Activated T-cell treated with anti-CD3 and anti-CD28 coated beads, Interleukin-2, amount 50 U/mL, for 24 hours (primary cell): Measurements from ENCODE around the gene TBX18.

Experiments used
- DNase-seq: peaks from one replicate; pipeline ENCODE4 v3.0.0-alpha.2; 2020
- H3K27ac Mint-ChIP-seq: 2 replicates; pipeline ENCODE4 v1.8.0; 2020; ENCODE audit warnings: mild to moderate bottlenecking, mixed read lengths
- H3K27me3 Mint-ChIP-seq: 2 replicates; pipeline ENCODE4 v1.8.0; 2020; ENCODE audit warnings: mixed read lengths
- H3K36me3 Mint-ChIP-seq: 2 replicates; pipeline ENCODE4 v1.8.0; 2020; ENCODE audit warnings: low read depth, mixed read lengths
- H3K4me1 Mint-ChIP-seq: 2 replicates; pipeline ENCODE4 v1.8.0; 2020; ENCODE audit warnings: low read depth, mixed read lengths
- H3K4me3 Mint-ChIP-seq: 2 replicates; pipeline ENCODE4 v1.8.0; 2020; ENCODE audit warnings: mild to moderate bottlenecking, moderate library complexity, mixed read lengths
- H3K9me3 Mint-ChIP-seq: 2 replicates; pipeline ENCODE4 v1.8.0; 2020; ENCODE audit warnings: mixed read lengths

Gene TBX18

GRCh38 chr6:84767526-84768201, 3.3 kb upstream of the TBX18 start:
- Mint-ChIP-seq H3K27me3 (peaks cover 86% of the 10 kb centered on the region), H3K9me3 (peaks cover 5% of the 10 kb centered on the region), H3K4me1 (peaks cover 10% of the 10 kb centered on the region), H3K4me3 (no peak overlapping the region), H3K27ac (no peak overlapping the region), H3K36me3 (peaks cover 3% of the 10 kb centered on the region)
- DNase-seq = no peak

DNA sequence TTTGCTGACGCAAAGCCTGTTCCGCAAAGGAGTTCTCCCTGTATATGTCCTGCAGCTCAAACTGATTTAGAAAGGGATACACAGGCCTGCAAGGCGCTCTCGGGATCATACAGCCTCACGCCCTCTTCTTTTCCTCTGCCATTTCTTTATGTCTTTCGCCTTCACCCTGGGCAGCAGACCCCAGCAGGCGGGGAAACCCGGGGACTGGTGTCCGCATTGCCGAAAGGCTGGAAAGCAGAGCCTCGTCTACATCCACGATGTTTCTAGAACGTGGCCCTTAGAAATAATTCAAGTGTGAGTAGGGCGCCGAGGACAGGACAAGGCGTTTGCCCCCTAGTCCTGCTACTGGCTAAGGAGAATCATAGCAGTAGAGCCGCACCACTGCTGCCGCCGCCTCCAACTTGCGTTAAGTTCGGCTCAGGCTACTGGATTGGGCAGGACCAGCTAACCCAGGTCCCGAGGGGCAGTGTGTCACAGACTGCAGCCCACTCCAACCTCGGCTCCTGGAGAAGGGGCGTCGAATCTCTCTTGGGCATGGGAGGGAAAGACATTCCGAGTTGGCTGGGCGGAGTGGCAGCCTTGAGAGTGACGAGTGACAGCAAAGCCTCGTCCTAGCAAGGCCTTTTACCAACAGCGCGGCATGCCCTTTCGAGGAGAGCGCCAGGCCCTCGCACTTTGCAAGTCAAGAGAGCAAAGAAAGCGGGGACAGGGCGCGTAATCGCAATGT, 2.6 kb upstream of the TBX18 start:
- Mint-ChIP-seq H3K36me3 (peaks cover 3% of the 10 kb centered on the region), H3K27me3 (peaks cover 87% of the 10 kb centered on the region), H3K9me3 (peaks cover 5% of the 10 kb centered on the region), H3K27ac (no peak overlapping the region), H3K4me3 (no peak overlapping the region), H3K4me1 (peaks cover 10% of the 10 kb centered on the region)
- no peak for DNase-seq

GRCh38 chr6:84766118-84766798, 1.9 kb upstream of the TBX18 start:
- DNase-seq = no peak
- Mint-ChIP-seq H3K36me3 (peaks cover 3% of the 10 kb centered on the region), H3K9me3 (peaks cover 5% of the 10 kb centered on the region), H3K27ac (no peak overlapping the region), H3K27me3 (peaks cover 83% of the 10 kb centered on the region), H3K4me3 (no peak overlapping the region), H3K4me1 (peaks cover 10% of the 10 kb centered on the region)

GRCh38 chr6:84763886-84764331, 489 bp downstream of the TBX18 start:
- Mint-ChIP-seq H3K4me3 (peak overlapping the region; percentile 61), H3K27ac (peak overlapping the region; percentile 68), H3K4me1 (peaks cover 10% of the 10 kb centered on the region), H3K9me3 (peaks cover 5% of the 10 kb centered on the region), H3K36me3 (peaks cover 3% of the 10 kb centered on the region), H3K27me3 (peaks cover 74% of the 10 kb centered on the region)
- DNase-seq = peak; percentile 30

DNA sequence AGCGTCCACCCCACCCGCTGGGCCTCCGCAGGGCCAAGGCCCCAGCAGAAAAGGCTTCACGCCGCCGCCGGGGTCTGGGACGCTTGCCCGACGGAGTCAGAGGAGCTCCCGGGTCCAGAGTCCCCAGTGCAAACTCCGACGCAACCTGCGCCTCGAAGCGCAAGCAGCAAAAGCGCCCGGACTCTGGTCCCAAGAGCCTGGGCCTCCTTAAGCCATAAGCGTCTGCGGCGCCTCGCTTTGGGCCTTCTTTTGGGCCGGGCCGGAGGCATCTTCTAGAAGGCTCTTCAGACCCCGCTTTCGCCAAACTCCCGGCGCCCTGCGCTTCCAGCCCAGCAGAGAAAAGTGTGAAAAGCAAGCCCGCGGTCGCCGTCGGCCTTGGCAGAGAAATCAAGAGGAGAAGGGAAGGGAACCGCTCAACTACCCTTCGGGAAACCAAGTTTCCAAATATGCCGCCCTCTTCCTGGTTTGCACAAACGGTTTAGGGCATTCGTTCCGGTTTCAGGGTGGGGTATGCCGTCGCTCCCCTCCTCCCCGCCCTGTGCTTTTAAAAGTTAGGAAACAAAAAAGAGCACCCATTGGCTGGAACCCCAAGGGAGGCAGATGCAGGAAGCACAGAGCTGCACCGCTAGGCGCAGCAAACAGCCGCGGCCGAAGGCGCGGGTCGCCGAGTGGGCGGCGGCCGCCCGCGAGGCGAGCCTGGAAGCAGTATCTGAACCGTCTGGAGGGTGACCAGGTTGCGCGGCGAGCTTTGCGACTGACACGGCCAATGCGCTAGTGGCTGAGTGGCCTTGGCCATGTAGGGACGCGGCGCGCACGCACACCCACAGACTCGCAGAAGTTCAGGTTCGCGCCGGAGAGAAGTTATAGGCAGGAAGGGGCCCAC, 1.2 kb downstream of the TBX18 start:
- Mint-ChIP-seq H3K4me3 (no peak overlapping the region), H3K4me1 (peaks cover 10% of the 10 kb centered on the region), H3K27ac (peak overlapping the region; percentile 47), H3K36me3 (peaks cover 3% of the 10 kb centered on the region), H3K9me3 (peaks cover 5% of the 10 kb centered on the region), H3K27me3 (peaks cover 68% of the 10 kb centered on the region)
- no peak for DNase-seq

- DNase-seq = no peak
- H3K4me3 Mint-ChIP-seq = no peak overlapping the region
- peaks cover 3% of the 10 kb centered on the region for H3K9me3 Mint-ChIP-seq
- peaks cover 10% of the 10 kb centered on the region for H3K4me1 Mint-ChIP-seq
- H3K27ac Mint-ChIP-seq = no peak overlapping the region
- peaks cover 63% of the 10 kb centered on the region for H3K27me3 Mint-ChIP-seq
- H3K36me3 Mint-ChIP-seq = peaks cover 3% of the 10 kb centered on the region
Measured at GRCh38 chr6:84762220-84763002, 2.0 kb downstream of the TBX18 start.

DNA sequence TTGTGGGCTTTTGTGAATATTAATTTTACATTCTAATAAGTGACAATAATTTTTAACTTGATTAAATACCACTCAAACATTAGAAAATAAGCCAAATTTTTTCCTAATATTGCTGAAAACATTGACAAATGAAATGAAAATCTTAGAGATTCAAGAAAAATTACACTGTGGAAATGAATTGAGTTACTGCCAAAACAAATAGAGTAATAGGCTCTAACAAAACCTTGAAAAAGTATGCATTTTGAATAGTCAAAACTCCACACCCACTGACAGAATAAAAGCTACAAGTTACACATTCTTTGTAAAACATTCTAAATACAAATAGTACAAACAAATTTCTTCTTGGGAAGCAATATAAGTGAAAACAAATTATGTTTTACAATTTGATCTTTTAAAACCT, 5.9 kb downstream of the TBX18 start:
- no peaks in the 10 kb centered on the region for H3K36me3 Mint-ChIP-seq

GRCh38 chr6:84756877-84757276, 7.5 kb downstream of the TBX18 start:
- H3K27me3 Mint-ChIP-seq = peaks cover 15% of the 10 kb centered on the region
- no peaks in the 10 kb centered on the region for H3K36me3 Mint-ChIP-seq
- no peaks in the 10 kb centered on the region for H3K4me1 Mint-ChIP-seq
- no peak overlapping the region for H3K4me3 Mint-ChIP-seq
- no peak for DNase-seq
- no peaks in the 10 kb centered on the region for H3K9me3 Mint-ChIP-seq
- H3K27ac Mint-ChIP-seq = no peak overlapping the region

More for the DNA sequence above, 5.9 kb downstream of the TBX18 start:
- no peak overlapping the region for H3K4me3 Mint-ChIP-seq
- H3K9me3 Mint-ChIP-seq = no peaks in the 10 kb centered on the region
- peaks cover 30% of the 10 kb centered on the region for H3K27me3 Mint-ChIP-seq
- no peak overlapping the region for H3K27ac Mint-ChIP-seq
- no peak for DNase-seq
- H3K4me1 Mint-ChIP-seq = peaks cover 3% of the 10 kb centered on the region

- H3K36me3 Mint-ChIP-seq = no peaks in the 10 kb centered on the region
- no peak overlapping the region for H3K4me3 Mint-ChIP-seq
- peaks cover 13% of the 10 kb centered on the region for H3K27me3 Mint-ChIP-seq
- no peaks in the 10 kb centered on the region for H3K4me1 Mint-ChIP-seq
- H3K27ac Mint-ChIP-seq = no peak overlapping the region
- H3K9me3 Mint-ChIP-seq = no peaks in the 10 kb centered on the region
- DNase-seq = no peak
Measured at GRCh38 chr6:84756466-84756865, 7.9 kb downstream of the TBX18 start.

DNA sequence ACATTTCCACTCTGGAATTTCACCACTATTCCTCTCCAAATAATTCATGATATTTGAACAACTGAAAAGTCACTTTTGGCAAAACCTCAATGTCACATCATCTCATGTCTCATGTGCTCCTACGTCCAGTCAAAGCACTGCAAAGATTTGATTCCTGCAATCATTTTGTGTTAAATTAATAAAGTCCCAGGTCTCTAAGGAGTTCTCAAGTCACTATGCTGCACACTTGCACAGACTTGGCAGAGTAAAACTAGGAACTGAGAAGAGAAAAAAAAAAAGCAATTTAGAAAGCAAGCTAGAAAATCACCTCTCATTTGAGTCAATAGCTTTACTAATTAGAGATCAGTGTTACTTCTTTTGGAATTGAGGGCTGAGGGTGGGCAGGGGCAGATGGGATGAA, 11.2 kb downstream of the TBX18 start:
- H3K36me3 Mint-ChIP-seq = no peaks in the 10 kb centered on the region
- H3K4me3 Mint-ChIP-seq = no peak overlapping the region
- peaks cover 6% of the 10 kb centered on the region for H3K27me3 Mint-ChIP-seq
- H3K27ac Mint-ChIP-seq = no peak overlapping the region
- no peaks in the 10 kb centered on the region for H3K4me1 Mint-ChIP-seq
- H3K9me3 Mint-ChIP-seq = no peaks in the 10 kb centered on the region
- DNase-seq = no peak

DNA sequence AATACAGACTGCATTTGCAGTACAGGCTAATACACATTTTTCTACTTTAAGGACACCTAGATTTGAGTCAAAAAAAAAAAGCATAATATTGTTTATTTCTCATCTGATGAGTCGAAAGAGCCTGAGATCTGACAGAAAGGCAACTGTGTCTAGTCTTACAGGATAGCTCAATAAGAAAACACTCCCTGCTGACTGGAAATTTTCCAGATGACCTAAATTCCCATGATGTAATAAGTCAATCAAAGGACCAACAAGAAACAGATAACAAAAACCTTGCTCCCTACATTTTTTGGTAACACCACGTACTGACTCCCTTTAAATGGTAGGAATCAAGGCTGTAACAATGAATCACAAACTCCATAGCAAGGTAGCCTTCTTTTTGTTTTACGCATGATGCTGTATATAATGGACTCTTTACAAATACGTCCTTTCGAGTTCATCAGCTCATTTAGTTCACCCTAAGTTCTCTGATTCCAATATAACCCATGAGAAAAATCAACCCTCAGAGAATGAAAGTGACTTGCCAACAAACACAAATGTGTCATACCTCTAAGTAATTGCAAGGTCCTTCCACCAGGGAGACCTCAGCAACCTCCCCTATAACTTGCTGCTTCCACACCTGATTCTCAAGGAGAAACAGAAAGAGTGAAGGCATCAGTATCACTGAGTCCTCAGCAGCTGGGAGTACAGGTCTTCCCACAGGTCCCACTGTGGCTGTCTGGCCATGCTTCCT, 12.1 kb downstream of the TBX18 start:
- H3K27me3 Mint-ChIP-seq = peaks cover 3% of the 10 kb centered on the region
- H3K27ac Mint-ChIP-seq = no peak overlapping the region
- no peak overlapping the region for H3K4me3 Mint-ChIP-seq
- no peak for DNase-seq
- no peaks in the 10 kb centered on the region for H3K36me3 Mint-ChIP-seq
- H3K9me3 Mint-ChIP-seq = no peaks in the 10 kb centered on the region
- H3K4me1 Mint-ChIP-seq = no peaks in the 10 kb centered on the region

GRCh38 chr6:84749181-84749580, 15.2 kb downstream of the TBX18 start:
- Mint-ChIP-seq H3K4me1 (no peaks in the 10 kb centered on the region), H3K36me3 (no peaks in the 10 kb centered on the region), H3K27ac (no peak overlapping the region), H3K4me3 (no peak overlapping the region), H3K27me3 (no peaks in the 10 kb centered on the region), H3K9me3 (no peaks in the 10 kb centered on the region)
- DNase-seq = no peak

DNA sequence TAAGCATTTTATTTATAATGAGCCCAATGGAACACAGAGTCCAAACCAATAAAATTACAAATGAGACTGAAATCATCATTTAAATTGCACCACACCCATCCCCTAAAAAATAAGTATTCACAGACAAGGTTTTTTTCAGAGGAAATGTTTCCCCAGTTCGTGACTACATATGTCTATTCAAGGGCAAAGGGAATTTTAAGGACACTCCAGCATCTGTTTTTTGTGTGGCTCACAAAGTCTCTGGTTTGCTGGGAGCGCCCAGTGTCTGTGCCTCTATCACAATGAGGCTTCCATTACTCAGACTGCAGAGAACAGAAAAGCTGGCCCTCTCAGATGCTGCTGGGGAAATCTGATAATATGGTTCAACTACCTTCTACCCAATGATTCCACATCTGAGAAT, 16.0 kb downstream of the TBX18 start:
- H3K4me1 Mint-ChIP-seq = no peaks in the 10 kb centered on the region
- H3K9me3 Mint-ChIP-seq = no peaks in the 10 kb centered on the region
- H3K27ac Mint-ChIP-seq = no peak overlapping the region
- no peaks in the 10 kb centered on the region for H3K36me3 Mint-ChIP-seq
- DNase-seq = no peak
- no peak overlapping the region for H3K4me3 Mint-ChIP-seq
- H3K27me3 Mint-ChIP-seq = no peaks in the 10 kb centered on the region
